GM10266 (cell line): ENCODE results near the gene TNS3.

Experiments used
- DNase-seq: peaks from one replicate; pipeline ENCODE4 v3.0.0; 2012; ENCODE audit errors: extremely low spot score
- CTCF ChIP-seq: IDR thresholded peaks from 2 replicates; pipeline ENCODE4 v1.5.1; 2012; ENCODE audit warnings: mild to moderate bottlenecking, low read depth; ENCODE audit not compliant: control insufficient read depth, insufficient read depth; ENCODE audit errors: missing control alignments

The TNS3 gene

DNA sequence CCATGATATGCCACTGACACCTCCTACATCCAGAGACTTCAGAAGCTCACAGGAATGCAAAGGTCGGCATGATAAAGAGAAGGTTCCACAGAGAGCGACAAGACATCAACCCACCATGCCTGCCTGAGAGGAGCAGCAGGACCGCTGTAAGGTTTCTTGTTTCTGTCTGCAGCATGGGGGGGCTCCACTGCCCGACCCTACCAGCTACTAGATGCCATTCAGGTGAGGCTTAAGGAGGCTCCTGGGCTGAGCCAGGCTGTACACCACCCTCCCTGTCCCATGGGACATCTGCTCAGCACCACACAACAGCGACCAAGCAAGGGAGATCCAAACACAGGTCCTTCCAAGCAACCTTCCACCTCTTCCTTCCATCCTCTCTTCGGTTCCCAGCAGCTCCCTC, 234.6 kb downstream of the TNS3 start:
- TF ChIP-seq CTCF: no peak
- DNase-seq: no peak

DNA sequence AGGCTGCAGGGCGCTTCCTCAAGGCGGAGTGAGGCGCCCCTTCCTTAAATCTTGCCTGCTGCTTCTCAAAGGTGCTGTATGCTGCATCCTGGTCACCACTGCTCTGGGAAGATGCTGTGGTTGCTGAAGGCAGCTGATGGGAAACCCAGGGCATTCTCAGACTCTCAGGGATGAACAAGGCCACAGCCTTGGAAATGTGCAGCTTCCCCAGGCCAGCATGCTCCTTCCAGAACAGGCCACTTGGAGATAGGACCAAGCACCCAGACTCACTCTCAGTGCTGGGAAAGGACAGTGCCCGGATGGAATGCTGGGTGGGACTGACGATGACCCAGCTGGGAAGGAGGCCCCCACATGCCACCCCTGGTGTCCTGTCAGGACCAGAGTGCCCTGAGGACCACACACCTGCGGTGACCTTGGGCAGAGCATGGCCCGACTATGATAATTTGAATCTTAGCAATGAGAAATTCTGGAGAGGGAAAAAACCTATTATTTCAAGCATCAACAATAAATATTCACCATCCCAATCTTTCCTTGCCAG, 235.5 kb downstream of the TNS3 start:
- DNase-seq: no peak

DNA sequence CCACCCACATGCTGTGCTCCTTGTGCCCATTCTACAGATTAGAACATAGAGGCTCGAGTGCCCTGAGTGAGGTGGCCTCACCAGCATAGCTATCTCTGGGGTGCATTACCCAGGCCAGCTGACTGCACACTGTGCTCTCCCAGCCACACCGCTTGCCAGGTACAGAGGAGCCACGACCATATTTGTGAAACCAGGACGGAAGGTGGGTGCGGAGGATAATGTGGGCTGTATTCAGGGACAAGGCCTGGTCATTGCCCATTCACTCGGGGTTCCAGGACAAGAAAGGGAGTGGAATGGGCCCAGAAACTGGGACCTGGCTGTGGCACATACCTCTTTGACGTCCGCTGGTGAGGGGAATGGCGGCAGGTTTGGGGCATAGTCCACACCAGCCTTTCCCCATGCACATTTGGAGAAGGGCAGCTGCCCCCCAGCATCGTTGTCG, 236.0 kb downstream of the TNS3 start:
- DNase-seq: no peak
- no peak for TF ChIP-seq CTCF

More for the DNA sequence above, 235.5 kb downstream of the TNS3 start:
- no peak for TF ChIP-seq CTCF

- DNase-seq: no peak
- no peak for TF ChIP-seq CTCF
These were observed 237.5 kb downstream of the TNS3 start for GRCh38 chr7:47344171-47344955.

DNA sequence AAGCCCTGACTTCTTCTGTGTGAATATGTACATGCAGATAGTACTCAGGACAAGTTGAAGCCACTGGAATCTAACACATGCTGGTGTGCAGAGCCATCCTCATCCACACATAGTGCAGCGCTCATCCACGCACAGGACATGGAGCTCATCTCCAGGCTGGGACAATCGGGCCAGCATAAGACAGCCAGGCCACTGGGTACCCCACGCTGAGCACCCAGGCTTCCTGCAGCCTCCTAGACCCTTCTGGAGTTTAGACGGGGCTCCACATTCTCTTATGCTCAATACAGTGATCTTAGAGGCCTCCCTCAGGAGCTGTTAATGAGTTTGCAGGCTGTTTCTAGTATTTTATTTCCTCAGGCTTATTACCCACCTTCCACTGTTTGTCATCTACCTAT, 238.9 kb downstream of the TNS3 start:
- no peak for DNase-seq
- no peak for TF ChIP-seq CTCF

GRCh38 chr7:47342296-47343060, 239.4 kb downstream of the TNS3 start:
- no peak for DNase-seq
- TF ChIP-seq CTCF: no peak

DNA sequence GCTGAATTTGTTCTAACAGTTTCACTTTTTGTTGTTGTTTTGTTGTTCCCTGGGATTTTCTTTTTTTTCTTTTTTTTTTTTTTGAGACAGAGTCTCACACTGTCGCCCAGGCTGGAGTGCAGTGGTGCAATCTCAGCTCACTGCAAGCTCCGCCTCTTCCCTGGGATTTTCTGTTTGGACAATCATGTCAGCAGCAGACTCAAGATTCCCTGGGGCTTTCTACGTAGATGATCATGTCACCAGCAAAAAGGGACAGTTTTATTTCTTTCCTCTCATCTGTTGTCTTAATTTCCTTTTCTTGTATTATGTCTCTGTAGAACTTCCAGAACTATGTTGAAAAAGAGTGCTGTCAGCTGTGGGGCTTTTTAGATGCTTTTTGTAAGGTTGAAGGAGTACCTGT, 241.4 kb downstream of the TNS3 start:
- TF ChIP-seq CTCF: no peak
- DNase-seq: no peak
